Measurements from ENCODE around the gene C22orf15.

C22orf15 gene

GRCh38 chr22:23772649-23773473, 10.1 kb downstream of the C22orf15 start, which contains the start of gene MMP11:
TSS of gene MMP11 (plus strand) at chr22:23772849. CDS start at chr22:23772871, 22 bp downstream.
- Mint-ChIP-seq H3K27ac (no peak within 1 kb of the TSS), H3K27me3 (ENCODE audit: low read depth, poor library complexity) (peaks cover 13% of the 10 kb centered on the region), H3K9me3 (no peaks in the 10 kb centered on the region), H3K36me3 (ENCODE audit: low read depth) (no peaks in the 10 kb centered on the region), H3K4me1 (peaks cover 46% of the 10 kb centered on the region), H3K4me3 (peak within 1 kb of the TSS; percentile 73)
- TF ChIP-seq CTCF (IDR thresholded peaks at IDR 0.05): no peak
- peak; percentile 79 for DNase-seq

- peak overlapping the region; percentile 73 for H3K4me3 Mint-ChIP-seq
- no peak for TF ChIP-seq CTCF (IDR thresholded peaks at IDR 0.05)
- no peak overlapping the region for H3K27ac Mint-ChIP-seq
- peaks cover 46% of the 10 kb centered on the region for H3K4me1 Mint-ChIP-seq
- peaks cover 13% of the 10 kb centered on the region for H3K27me3 Mint-ChIP-seq (ENCODE audit: low read depth, poor library complexity)
- no peak for DNase-seq
- no peaks in the 10 kb centered on the region for H3K36me3 Mint-ChIP-seq (ENCODE audit: low read depth)
- no peaks in the 10 kb centered on the region for H3K9me3 Mint-ChIP-seq
Observed at GRCh38 chr22:23773483-23774113, 10.8 kb downstream of the C22orf15 start.

- DNase-seq: no peak
- Mint-ChIP-seq H3K4me3 (peak overlapping the region; percentile 72), H3K36me3 (ENCODE audit: low read depth) (no peaks in the 10 kb centered on the region), H3K27me3 (ENCODE audit: low read depth, poor library complexity) (peaks cover 13% of the 10 kb centered on the region), H3K4me1 (peaks cover 40% of the 10 kb centered on the region), H3K9me3 (no peaks in the 10 kb centered on the region), H3K27ac (no peak overlapping the region)
- no peak for TF ChIP-seq CTCF (IDR thresholded peaks at IDR 0.05)
Observed at GRCh38 chr22:23774114-23774921, 11.5 kb downstream of the C22orf15 start.

- no peaks in the 10 kb centered on the region for H3K36me3 Mint-ChIP-seq (ENCODE audit: low read depth)
- DNase-seq: no peak
- H3K9me3 Mint-ChIP-seq: no peaks in the 10 kb centered on the region
- no peak for TF ChIP-seq CTCF (IDR thresholded peaks at IDR 0.05)
- H3K27me3 Mint-ChIP-seq (ENCODE audit: low read depth, poor library complexity): peaks cover 7% of the 10 kb centered on the region
- H3K4me1 Mint-ChIP-seq: peaks cover 37% of the 10 kb centered on the region
- peak overlapping the region; percentile 72 for H3K4me3 Mint-ChIP-seq
- no peak overlapping the region for H3K27ac Mint-ChIP-seq
Observed at GRCh38 chr22:23774922-23775436, 12.2 kb downstream of the C22orf15 start.

- H3K27me3 Mint-ChIP-seq (ENCODE audit: low read depth, poor library complexity): peaks cover 6% of the 10 kb centered on the region
- no peak overlapping the region for H3K4me3 Mint-ChIP-seq
- peaks cover 39% of the 10 kb centered on the region for H3K4me1 Mint-ChIP-seq
- H3K36me3 Mint-ChIP-seq (ENCODE audit: low read depth): no peaks in the 10 kb centered on the region
- TF ChIP-seq CTCF (IDR thresholded peaks at IDR 0.05): no peak
- no peak overlapping the region for H3K27ac Mint-ChIP-seq
- DNase-seq: no peak
- H3K9me3 Mint-ChIP-seq: no peaks in the 10 kb centered on the region
Observed at GRCh38 chr22:23775779-23776375, 13.1 kb downstream of the C22orf15 start.
